CD4-positive, alpha-beta T cell treated with Interleukin-1 beta for 1 hour (primary cell): Measurements from ENCODE around the gene NFATC3.

ENCODE experiments used
- DNase-seq, 2 donors: peaks; one replicate each; pipeline ENCODE4 v3.0.0-alpha.2; 2020 to 2022

Gene NFATC3

GRCh38 chr16:68073902-68074760 is 11.0 kb upstream of the NFATC3 start:
- no peak for DNase-seq

- peak; percentile 76 to 81 for DNase-seq
Measured at GRCh38 chr16:68074850-68075555, 10.2 kb upstream of the NFATC3 start.

GRCh38 chr16:68075980-68076379 is 9.2 kb upstream of the NFATC3 start:
- no peak for DNase-seq

- DNase-seq, result no peak
Measured at GRCh38 chr16:68076560-68076959, 8.6 kb upstream of the NFATC3 start.

- no peak for DNase-seq
Measured at GRCh38 chr16:68077866-68078700, 7.1 kb upstream of the NFATC3 start.

- no peak for DNase-seq
Measured at GRCh38 chr16:68078701-68079375, 6.3 kb upstream of the NFATC3 start.

- no peak for DNase-seq
Measured at GRCh38 chr16:68079376-68079625, 5.9 kb upstream of the NFATC3 start.

- peak; percentile 76 to 81 for DNase-seq
Measured at GRCh38 chr16:68079626-68080344, 5.4 kb upstream of the NFATC3 start.

GRCh38 chr16:68081861-68082628 is 3.1 kb upstream of the NFATC3 start:
- no peak for DNase-seq

- DNase-seq, result no peak
Measured at GRCh38 chr16:68082629-68083238, 2.4 kb upstream of the NFATC3 start.

- DNase-seq, result no peak
Measured at GRCh38 chr16:68083239-68083781, 1.9 kb upstream of the NFATC3 start.

GRCh38 chr16:68083861-68084503 is 1.2 kb upstream of the NFATC3 start:
- DNase-seq, result no peak

- DNase-seq, result peak; percentile 89 to 90
Measured at GRCh38 chr16:68084504-68085258, 489 bp upstream of the NFATC3 start.

GRCh38 chr16:68086336-68086841 is 1.2 kb downstream of the NFATC3 start:
- no peak for DNase-seq

- DNase-seq, result no peak
Measured at GRCh38 chr16:68086860-68087268, 1.7 kb downstream of the NFATC3 start.

GRCh38 chr16:68087688-68088087 is 2.5 kb downstream of the NFATC3 start:
- DNase-seq, result no peak

- DNase-seq, result no peak
Measured at GRCh38 chr16:68088130-68088972, 3.2 kb downstream of the NFATC3 start.

GRCh38 chr16:68089067-68089466 is 3.9 kb downstream of the NFATC3 start:
- no peak for DNase-seq
